Activated CD8-positive, alpha-beta memory T cell treated with anti-CD3 and anti-CD28 coated beads, Interleukin-2, amount 50 U/mL, for 24 hours (primary cell): ENCODE measurements around the gene SLC39A8.
"Not testable (repeated sequence)": the region's sequence is repeated elsewhere in the genome, so short reads cannot be mapped to it uniquely, and the experiment has no call there.

Experiments
- DNase-seq: peaks from one replicate; pipeline ENCODE4 v3.0.0-alpha.2; 2020; ENCODE audit errors: extremely low read depth

The SLC39A8 gene

DNA sequence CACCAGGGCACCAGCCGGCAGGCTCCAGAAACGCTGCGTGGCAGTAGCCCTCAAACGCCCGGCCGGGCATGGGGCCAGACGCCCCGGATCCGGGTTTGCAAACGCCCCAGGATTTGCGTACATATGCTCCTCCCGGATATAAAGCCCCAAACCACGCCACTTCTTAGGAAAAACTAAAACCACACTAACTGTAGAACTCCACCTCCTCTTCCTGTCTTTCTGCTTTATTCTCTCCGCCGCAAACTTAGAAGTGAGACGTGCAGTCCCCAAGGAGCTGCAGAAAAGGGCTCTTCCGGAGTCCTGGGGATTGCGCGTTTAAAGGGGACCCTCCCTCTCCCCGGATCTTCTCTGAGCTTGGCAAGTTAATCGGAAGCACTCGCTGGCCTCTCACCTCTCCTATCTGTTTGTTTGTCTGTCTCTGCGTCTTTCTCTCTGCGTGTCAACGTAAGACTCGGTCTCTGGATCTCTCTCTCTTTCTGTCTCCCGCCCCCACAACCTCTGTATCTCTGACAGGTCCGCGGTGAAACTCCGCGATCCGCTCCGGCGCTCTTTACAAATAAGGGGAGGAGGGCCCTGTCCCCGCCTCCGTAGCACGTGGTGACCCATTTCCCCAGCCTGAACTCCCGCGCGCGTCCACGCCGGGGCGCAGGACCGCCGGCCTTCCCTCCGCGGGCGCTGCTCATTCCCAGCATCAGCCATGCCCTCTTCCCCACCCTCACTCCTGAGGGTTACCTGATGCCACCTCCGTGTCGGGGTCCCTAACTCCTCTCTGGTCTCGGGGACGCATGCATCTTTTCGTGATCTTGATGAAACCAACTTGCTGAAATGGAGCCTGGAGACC, at the start of gene SLC39A8:
TSS of gene SLC39A8 (minus strand) at position 529 of the 841 bp plus-strand sequence. CDS start 820 bp downstream, outside the sequence.
- peak; percentile 59 for DNase-seq

DNA sequence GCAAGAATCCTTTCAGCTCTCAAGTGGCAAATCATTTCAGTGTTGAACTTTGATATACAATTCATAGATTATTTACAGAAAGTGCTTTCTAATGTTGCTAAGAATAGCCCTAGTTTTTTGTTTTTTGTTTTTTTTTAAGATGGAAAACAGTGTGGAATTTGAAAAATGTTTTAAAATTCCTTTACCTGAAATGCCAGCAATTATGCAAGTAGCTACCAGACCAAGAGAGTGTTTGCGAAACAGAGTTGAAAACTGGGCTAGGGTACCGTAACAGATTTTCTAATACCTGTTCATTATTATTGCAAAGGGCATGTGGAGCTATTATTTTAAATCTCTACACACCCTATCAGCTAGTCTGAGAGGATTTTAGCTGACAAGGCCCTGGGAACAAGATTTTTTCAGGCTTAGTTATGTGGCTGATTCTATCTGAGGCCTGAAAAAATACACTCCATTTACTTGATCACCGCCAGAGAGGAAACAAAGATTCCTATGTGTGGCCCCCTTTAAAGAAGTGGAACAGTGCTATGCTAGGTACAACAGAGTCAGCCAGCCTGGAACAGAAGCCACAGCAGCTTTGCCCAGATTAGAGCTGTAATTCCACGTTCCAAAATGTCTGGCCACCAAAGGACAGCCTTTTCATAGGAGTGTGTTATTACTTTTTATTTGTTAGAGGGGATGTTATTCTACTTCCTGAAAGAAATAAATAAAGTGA, 46.9 kb upstream of the SLC39A8 start:
- no peak for DNase-seq

DNA sequence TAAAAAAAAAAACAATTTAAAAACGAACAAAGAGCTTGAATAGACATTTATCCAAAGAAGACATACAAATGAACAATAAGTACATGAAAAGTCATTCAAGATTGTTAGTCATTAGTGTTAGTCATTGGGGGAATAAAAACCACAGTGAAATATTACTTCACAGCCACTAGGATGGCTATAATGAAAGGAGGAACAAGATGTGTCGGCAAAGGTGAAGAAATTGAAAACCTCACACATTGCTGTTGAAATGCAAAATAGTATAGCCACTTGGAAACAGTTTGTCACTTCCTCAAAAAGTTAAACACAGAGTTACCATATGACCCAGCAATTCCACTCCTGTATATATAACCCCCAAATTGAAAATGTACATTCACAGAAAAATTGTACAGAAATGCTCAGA, 45.2 kb upstream of the SLC39A8 start:
- no peak for DNase-seq

DNA sequence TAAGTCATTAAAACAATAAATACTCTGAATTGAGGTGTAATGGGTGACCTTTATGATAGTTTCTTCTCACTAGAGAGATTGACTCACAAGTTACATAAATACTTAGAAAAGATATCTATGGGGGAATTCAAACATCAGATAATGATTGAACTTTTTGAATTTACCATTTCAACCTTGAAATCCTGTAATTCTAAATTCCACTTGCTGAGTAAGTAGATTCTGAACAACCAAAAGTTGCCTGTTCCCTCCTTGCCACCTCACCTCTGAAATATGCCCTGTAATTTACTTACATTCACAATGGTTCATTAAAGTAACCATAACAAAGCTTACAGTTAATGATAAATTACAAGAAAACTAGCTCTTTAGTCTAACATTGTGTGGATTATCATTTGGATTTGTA, 43.3 kb upstream of the SLC39A8 start:
- DNase-seq = no peak

DNA sequence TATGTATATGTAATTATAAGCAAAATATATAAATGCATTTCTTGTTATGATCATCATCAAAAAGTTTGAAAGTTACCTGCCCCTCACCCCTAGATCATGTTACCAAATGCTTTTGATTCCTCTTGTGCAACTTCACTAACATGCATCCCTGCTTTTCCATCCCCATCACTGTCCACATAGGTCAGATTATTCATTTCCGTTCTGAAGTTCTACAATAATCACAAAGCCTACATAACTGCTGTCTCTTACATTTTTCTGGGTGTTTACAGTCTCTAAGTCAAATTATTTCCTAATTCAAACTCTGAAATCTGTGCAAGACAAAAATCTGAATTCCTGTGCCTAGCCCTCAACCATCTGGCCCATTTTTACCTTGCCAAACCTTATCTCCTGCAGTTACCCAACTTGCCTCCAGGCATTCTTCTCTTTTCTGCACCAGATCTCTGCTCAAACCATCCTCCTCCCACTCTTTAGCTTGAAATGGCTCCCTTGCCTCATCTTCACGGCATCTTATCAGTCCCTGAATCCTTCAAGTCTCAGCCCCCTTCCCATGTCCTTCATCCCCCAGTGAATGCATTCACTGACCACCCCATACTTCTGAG, 42.4 kb upstream of the SLC39A8 start:
- no peak for DNase-seq

DNA sequence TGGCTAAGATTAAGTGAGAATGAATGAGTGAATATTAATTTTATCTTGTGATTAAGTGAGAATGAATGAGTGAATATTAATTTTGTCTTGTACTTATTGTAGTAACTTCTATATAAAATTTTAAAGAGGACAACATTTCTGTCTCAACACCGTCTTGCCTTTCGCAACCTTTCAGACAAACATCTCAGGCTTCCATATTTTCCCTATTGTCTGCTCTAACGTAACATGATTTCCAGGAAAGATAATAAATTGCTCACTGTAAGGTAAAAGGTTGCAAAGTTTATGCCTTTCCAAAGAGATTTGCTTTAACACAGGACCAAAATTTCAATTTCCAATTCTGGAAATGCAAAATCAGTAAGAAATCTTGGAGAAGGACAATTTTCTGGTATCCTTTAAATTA, 41.7 kb upstream of the SLC39A8 start:
- DNase-seq = no peak

DNA sequence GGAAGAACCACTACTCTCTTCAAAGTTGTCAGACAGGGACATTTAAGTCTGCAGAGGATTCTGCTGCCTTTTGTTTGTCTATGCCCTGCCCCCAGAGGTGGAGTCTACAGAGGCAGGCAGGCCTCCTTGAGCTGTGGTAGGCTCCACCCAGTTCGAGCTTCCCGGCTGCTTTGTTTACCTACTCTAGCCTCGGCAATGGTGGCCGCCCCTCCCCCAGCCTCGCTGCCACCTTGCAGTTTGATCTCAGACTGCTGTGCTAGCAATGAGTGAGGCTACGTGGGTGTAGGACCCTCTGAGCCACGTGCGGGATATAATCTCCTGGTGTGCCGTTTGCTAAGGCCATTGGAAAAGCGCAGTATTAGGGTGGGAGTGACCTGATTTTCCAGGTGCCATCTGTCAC, 35.0 kb upstream of the SLC39A8 start:
- DNase-seq = not testable (repeated sequence)

DNA sequence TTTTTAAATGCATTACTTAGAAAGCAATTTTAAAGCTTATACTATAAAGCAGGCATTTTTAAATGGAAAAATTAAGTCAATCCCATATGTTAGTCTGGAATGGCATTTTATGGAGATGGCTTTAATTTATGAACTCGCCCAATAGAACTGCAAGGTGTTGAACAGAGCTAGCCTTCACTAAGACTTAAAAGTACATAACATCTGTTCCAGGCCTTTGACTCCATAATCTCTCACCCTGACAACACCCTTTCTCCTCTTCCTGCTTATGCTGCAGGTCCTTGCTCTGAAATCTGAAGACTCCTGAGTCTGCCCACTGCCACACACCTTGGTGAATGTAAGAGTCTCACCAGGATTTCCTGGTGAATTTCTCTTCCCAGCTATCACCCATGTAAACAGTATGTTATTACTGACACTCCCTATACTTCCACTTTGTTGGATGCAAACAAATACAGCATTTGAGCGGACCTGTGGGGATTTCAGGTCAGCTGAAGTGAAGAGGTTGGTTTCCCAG, 17.7 kb upstream of the SLC39A8 start:
- no peak for DNase-seq

DNA sequence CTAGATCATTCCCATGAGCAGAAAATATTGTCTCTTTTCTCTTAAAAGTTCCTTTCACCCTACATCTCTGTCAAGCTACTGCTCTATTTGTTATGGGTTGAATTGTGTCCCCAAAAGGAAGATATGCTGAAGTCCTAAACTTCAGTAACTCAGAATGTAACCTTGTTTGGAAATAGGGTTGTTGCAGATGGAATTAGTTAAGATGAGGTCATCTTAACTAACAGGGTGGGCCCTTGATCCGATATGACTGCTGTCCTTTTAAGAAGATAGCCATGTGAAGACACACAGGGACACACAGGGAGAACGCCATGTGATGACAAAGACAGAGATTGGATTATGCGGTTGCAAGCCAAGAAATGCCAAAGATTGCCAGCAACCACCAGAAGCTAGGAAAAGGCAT, 12.8 kb upstream of the SLC39A8 start:
- DNase-seq = no peak

DNA sequence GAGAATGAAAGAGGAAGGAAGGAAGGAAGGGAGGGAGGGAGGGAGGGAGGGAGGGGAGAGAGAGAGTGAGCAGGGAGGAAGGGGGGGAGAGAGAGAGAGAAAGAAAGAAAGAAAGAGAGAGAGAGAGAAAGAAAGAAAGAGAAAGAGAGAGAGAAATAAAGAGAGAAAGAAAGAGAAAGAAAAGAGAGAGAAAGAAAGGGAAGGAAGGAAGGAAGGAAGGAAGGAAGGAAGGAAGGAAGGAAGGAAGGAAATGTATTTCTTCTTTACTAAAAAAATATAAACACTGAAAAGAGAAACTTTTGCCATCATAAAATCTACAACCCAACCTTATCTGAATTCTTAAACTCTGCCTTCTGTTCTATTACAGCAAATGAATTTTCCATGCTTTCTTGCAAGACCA, 12.4 kb upstream of the SLC39A8 start:
- not testable (repeated sequence) for DNase-seq

DNA sequence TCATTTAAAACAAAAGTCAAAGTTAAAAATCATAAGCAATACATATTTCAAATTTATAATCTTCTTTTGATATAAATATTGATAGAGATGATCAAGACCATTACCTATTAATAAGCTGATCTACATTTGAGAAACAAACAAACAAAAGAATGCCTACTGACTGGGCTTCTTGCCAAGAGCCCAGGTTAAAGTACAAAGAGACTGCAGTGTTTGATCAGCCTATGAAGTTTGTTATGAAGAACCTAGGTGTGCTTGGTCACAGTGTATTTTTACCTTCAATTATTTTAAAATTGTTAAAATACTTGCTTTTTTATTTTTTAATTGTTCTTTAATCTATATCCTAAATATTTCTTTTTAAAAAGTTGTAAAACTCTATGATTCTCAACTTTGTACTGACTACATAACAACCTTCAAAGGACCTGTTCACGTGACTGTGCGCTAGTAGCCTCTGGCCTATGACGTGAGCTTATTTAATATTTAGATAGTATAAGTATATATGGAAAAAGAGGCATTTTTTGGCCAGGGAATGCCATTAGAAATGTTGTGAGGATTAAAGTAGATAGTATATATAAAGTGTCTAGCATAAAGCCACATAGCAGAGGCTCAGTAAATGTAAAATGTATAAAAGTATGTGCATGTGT, 11.4 kb upstream of the SLC39A8 start:
- no peak for DNase-seq

DNA sequence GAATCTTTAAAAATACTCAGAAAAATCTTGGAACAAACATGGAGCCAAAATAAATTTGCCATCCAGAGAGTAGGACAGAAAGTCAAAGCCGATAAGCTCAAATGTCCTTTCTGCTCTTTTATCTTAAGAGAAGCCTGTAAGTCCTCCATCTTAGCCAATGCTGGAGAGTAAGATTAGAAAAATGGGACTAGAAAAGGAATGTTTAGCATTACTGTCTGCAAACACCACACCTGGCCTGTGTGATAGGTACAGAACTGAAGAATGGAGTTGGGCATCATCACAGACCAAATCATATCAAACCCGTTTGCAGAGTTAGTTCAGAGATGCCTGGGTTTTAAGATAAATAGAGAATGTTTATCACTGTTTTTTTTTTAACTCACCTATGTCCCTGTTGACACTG, 10.5 kb upstream of the SLC39A8 start:
- DNase-seq = no peak

DNA sequence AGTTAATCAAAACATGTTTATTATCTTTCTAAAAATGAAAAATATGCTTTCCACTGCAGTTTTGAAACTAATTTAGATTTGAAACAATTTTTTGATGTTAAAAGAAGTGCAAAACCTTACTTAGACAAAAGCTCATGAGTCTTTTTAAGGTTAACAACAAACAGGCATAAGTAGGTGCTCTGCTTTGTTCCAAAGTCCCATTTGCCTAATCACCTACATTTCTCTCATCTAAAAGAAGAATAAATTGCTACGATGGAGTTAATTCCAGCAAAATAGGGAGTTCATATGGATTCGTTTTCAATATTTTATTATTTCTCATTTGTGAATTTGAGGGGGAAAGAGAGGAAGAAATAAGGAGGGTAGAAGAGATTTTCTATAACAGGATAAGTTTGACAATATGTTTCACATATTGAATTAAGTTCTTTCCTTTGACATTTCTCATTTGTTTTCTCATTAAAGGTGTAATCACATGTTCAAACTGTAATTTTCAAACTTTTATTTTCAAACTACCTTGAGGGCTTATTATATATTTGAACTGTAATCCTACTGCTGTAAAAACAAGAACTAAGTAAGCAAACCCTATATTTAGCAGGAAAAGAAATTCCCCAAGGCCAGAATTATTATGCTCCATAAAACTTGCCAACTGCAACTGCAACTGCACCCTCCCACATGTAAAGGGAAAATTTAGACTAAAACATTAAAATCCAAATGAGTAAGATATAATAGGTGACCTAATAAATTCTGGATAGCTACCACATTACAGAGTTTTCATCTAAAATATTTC, 9.6 kb upstream of the SLC39A8 start:
- no peak for DNase-seq

DNA sequence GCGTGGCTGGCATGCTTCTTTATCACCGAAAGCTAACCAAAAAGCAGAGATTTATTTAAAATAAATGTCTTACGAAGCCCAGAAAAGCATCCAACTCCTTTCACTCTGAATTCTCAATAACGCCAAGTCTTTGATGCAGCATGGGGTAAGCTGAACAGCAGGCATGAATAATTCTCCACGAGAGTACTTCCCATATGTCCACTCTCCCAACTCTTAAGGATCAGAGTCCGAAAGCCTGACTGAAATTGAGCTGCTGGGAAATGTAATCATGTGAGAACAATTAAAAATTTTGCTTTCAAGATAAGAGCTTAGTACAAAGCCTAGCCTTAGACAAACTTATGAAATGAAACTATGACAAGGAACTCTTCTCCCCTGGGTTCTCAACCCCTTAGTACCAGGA, 7.5 kb upstream of the SLC39A8 start:
- no peak for DNase-seq

DNA sequence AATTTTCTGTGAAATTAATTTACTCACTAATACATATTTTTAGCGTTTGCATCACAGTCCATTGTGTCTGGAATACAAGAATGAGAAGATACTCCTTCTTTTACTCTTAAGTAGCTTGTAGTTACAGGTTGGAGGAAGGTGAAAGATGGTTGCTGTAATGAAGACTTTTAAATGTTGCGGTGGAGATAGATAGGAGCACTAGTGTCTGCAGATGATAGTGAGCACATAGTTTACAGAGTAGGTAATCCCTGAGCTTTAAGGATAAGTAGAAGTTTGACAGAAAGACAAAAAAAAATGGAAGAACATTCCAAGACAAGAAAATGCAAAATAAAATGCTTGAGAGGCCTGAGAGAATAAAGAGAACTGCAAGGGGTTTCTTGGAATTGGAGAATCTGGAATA, 5.4 kb upstream of the SLC39A8 start:
- DNase-seq = no peak

DNA sequence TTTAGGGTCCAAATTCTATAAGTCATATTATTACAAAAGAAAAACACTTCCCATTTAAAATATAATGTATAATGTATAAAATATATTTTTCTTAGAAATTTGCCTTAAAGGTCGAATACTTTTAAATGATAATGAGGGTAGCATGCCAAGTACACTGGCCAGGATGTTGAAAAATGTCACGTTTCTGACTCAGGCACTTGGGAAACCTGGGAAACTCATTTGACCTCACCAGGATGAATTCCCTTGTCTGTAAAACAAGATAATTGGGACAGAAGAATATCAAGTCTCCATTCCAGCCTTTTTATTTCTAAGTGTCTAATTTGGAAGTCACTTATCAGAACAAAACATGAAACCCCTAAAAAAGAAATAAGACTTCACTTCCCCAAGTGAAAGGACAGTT, 3.4 kb upstream of the SLC39A8 start:
- no peak for DNase-seq

DNA sequence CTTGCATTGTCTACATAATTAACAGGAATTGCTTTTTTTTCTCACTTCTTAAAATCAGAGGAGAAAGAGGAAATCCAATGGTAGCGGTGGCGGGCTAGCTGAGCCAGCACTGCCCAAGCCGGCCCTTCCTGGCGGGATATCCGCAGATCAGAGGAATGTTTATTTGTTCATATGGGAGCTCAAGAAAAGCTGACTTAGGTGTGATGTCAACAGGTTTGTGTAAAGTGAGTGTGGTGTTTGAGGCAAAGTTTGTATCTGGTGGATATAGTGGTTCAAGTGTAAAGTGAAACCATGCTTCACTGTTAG, 466 bp upstream of the SLC39A8 start:
- DNase-seq = no peak

DNA sequence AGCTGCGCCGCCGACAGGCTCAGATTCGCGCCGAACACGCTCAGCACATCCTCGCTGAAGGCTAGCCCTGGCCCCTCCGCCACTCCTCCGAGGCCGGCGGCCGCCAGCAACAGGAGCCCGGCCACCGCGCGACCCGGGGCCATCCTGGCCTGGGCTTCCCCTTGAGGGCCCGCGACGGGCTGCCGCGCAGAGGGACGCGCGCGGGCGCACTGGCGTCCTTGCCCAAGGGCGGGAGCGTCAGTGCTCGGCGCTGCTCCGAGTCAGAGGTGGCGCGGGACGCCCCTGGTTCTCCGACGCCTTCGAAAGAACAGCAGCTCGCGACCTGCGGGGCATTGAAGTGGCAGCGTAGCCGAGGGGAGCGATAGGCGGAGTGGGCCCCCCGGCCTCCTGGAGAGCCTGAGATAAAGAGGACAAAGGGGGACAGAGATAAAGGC, 745 bp downstream of the SLC39A8 start:
- DNase-seq = no peak

DNA sequence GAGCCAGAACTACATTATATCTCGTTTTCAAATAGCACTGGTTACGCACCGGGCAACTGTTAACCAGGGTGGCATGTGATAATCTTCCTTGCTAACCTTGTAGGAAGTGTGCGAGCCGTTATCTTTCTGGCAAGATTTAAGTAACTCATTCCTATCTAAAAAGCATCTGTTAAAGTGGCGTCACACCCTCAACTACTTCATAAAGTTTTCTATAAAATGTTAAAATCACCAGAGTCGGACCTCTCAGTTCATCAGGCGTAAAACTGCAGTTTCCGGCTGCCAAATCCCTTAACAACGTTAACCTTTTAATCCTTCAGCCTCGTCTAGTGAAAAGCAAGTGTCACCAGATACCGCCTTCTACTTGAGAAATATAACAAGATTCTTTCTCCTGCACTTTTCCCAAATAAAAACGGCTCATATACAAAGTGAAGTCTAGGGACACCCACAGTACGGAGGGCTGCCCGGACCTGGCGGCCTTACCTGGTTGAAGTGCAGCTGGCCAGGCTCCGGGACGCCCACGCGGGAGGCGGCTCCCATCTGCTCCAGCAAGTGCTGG, 1.2 kb downstream of the SLC39A8 start:
- peak; percentile 18 for DNase-seq

DNA sequence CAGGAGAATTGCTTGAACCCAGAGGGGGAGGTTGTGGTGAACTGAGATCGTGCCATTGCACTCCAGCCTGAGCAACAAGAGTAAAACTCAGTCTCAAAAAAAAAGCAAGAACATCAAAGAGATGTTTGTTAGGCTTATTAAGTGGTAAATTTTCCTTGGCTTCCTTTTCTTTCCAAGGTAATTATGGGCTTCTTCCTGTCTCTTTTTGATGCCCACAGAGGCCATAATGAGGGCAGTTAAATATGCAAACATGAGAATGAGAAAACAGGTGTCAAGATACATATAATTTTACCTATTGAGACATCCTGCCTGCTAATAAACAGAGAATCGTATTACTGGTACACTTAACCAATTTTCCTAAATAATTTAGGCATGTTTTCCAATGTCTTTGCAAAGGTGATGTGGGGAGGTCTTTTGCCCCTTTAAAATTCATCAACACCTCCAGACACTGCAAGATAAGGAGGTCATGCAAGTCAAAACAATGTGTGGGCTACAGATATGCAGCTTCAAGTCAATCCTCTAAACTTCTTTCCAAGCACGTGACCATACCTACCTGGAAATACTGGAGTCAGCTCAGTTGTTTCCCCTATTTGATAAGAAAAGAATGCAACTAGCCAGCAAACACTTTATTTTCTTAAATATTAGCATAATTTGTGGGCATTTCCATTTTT, 2.7 kb downstream of the SLC39A8 start:
- no peak for DNase-seq

DNA sequence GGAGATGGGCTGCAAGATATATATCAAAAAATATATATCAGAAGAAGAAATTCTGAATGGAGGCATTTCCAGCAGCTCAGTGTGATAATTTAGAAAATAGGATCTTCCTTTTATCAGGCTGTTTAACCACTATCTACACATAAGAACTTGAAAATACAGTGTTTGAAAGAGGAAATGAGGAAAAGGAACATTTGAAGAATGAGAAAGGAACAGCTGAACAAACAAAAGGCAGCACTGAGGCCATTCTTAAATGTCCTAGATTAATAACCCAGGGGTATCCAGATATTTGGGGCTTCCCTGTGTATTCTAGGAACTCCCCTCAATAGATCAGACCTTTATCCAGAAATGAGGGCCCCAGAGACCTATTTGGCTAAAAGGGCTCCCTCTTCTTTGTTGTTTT, 4.1 kb downstream of the SLC39A8 start:
- DNase-seq = no peak
